Osteocyte (in vitro differentiated cells): ENCODE results near the gene PCED1B. TPM values are rescaled to one million over a fixed set of nuclear protein-coding genes. Genes with fewer than 3 reads are reported as not detected.
A peak's percentile ranks its signal among the peaks of the same experiment; 100 is the strongest.

ENCODE experiments used
- DNase-seq: peaks from one replicate; pipeline ENCODE4 v3.0.0; 2021; ENCODE audit warnings: mixed read lengths; ENCODE audit not compliant: unreplicated experiment; ENCODE audit errors: extremely low spot score
- H3K27ac Mint-ChIP-seq: one replicate; pipeline ENCODE4 v1.8.0; 2021; ENCODE audit warnings: mild to moderate bottlenecking, mixed read lengths; ENCODE audit not compliant: unreplicated experiment
- H3K27me3 Mint-ChIP-seq: one replicate; pipeline ENCODE4 v1.8.0; 2021; ENCODE audit warnings: mixed read lengths; ENCODE audit not compliant: unreplicated experiment
- H3K36me3 Mint-ChIP-seq: one replicate; pipeline ENCODE4 v1.8.0; 2021; ENCODE audit warnings: mixed read lengths; ENCODE audit not compliant: unreplicated experiment
- H3K4me1 Mint-ChIP-seq: one replicate; pipeline ENCODE4 v1.8.0; 2021; ENCODE audit warnings: mixed read lengths; ENCODE audit not compliant: unreplicated experiment
- H3K4me3 Mint-ChIP-seq: one replicate; pipeline ENCODE4 v1.8.0; 2021; ENCODE audit warnings: mild to moderate bottlenecking, moderate library complexity, mixed read lengths; ENCODE audit not compliant: unreplicated experiment
- H3K9me3 Mint-ChIP-seq: one replicate; pipeline ENCODE4 v1.8.0; 2021; ENCODE audit warnings: mixed read lengths; ENCODE audit not compliant: unreplicated experiment
- total RNA-seq: library from RNA; stranded (reverse); gene quantifications from 2 replicates; pipeline ENCODE4 v1.2.1, GENCODE V29; 2021
- TF ChIP-seq, protein P1 (sequence below): fragments of 200-600 bp; sonication (generic); IDR thresholded peaks from 2 replicates; pipeline ENCODE4 v1.5.0; 2021; ENCODE audit warnings: antibody characterized with exemption, mild to moderate bottlenecking, moderate library complexity

PCED1B gene
- total RNA-seq, 1 donor from 2014 or later = 1.6 TPM

DNA sequence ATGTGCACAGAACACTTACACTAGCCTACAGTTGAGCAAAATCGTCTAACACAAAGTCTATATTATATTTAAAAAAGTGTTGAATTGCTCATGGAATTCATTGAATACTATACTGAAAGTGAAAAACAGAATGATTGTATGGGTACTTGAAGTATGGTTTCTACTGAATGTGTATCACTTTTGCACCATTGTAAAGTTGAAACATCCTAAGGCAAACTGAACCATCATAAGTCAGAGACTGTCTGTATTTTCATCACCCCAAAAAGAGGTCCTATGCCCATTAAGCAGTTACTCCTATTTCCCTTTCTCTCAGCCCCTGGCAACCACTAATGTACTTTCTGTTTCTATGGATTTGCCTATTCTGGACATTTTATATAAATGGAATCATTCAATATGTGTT, 4.8 kb downstream of the PCED1B start:
- H3K27me3 Mint-ChIP-seq = no peaks in the 10 kb centered on the region
- no peak for DNase-seq
- H3K4me1 Mint-ChIP-seq = peaks cover 92% of the 10 kb centered on the region
- H3K9me3 Mint-ChIP-seq = no peaks in the 10 kb centered on the region
- peak overlapping the region; percentile 77 for H3K27ac Mint-ChIP-seq
- no peaks in the 10 kb centered on the region for H3K36me3 Mint-ChIP-seq
- TF ChIP-seq, protein P1, sequence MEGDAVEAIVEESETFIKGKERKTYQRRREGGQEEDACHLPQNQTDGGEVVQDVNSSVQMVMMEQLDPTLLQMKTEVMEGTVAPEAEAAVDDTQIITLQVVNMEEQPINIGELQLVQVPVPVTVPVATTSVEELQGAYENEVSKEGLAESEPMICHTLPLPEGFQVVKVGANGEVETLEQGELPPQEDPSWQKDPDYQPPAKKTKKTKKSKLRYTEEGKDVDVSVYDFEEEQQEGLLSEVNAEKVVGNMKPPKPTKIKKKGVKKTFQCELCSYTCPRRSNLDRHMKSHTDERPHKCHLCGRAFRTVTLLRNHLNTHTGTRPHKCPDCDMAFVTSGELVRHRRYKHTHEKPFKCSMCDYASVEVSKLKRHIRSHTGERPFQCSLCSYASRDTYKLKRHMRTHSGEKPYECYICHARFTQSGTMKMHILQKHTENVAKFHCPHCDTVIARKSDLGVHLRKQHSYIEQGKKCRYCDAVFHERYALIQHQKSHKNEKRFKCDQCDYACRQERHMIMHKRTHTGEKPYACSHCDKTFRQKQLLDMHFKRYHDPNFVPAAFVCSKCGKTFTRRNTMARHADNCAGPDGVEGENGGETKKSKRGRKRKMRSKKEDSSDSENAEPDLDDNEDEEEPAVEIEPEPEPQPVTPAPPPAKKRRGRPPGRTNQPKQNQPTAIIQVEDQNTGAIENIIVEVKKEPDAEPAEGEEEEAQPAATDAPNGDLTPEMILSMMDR = no peak
- no peak overlapping the region for H3K4me3 Mint-ChIP-seq

DNA sequence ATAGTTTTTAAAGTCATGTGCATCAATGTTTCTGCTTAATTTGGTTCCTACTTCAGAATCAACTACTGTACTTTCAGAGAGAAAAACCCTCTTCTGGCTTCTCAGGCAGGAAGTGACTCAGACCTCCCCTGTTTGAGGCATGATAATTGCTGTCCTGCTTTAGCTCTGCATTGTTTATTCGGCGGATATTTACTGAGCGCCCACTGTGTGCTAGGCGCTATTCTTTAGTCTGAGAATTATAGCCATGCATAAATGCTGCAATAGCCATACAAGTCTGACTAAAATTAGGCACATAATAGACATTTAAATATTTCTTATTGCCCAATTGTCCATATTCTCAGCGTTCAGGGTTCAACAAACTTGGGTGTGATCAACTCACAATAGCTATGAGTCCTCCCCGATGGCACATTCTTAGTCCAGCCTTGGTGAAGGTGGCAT, 6.4 kb downstream of the PCED1B start:
- no peaks in the 10 kb centered on the region for H3K27me3 Mint-ChIP-seq
- no peaks in the 10 kb centered on the region for H3K36me3 Mint-ChIP-seq
- TF ChIP-seq, protein P1 = no peak
- peaks cover 3% of the 10 kb centered on the region for H3K9me3 Mint-ChIP-seq
- H3K4me1 Mint-ChIP-seq = peaks cover 83% of the 10 kb centered on the region
- no peak for DNase-seq
- H3K4me3 Mint-ChIP-seq = no peak overlapping the region
- H3K27ac Mint-ChIP-seq = peak overlapping the region; percentile 77

DNA sequence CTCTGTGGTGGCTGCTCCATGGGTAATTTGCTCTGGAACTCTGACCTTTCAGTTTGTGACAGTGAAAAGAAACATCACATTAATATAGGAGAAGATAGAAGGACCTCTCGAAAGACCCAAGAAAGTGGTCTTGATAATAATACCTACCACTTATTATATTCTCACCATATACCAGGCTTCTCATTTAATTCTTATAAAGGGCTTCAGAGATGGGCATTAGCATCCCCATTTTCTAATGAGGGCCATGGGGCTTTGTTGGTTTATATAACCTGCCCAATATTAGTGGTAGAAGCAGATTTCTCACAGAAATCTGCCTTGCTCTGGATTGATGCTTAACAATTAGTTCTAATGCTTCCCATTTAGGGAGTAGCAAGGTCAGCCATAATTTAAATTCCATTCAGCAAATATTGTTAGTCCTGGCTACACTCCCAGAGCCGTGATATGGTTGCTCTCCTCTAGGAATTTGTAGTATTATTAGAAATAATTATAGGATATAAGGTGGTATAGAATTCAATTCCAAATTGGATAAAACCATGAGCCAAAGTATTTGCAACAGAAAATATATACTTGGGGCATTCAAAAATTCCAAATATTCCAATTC, 7.8 kb downstream of the PCED1B start:
- H3K4me1 Mint-ChIP-seq = peaks cover 71% of the 10 kb centered on the region

DNA sequence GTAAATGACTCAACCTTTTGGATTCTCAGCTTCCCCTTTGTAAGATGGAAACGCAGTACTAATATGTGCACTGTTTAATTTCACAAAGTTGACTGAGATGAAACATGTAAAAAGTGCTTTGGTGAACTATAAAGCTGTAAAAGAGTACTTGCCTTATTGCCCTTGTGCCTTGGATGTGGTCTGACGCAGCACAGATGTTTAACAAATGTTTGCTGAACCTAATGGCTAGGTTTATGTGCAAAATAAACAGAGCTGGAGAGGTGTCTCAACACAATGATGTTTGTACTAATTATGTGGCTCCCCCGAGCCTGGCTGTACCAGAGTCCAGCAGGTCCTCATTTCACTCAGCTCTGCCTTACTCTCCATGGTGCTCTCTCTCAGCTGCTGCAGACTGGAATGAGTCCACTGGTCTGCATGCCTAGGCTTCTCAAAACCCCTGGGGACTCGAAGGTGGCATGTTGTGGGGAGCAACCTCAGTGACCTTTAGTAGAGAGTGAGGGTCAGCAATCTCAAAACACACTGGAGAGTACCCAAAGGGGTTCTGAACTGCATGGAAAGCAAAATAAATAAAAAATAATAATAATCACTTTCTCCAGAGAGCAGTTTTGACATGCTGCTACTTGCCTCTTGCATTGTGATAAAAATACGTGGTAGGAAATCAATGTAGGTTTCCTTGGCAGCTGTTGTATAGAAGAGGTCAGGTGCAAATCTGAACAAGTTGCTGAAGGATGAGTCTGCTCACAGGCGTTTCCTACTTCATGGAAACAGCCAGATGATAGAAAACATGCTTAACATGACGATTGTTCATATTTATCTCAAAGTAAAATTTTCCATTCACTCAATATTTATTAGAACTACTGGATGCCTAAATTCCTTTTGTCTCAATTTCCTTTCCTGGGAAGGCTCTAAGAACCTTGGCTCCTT, 8.9 kb downstream of the PCED1B start:
- Mint-ChIP-seq H3K4me1 (peaks cover 60% of the 10 kb centered on the region), H3K27ac (peak overlapping the region; percentile 74), H3K27me3 (no peaks in the 10 kb centered on the region), H3K36me3 (no peaks in the 10 kb centered on the region), H3K9me3 (peaks cover 7% of the 10 kb centered on the region), H3K4me3 (no peak overlapping the region)
- DNase-seq = no peak
- TF ChIP-seq, protein P1 = no peak

More for the DNA sequence above, 7.8 kb downstream of the PCED1B start:
- peaks cover 7% of the 10 kb centered on the region for H3K9me3 Mint-ChIP-seq
- H3K27me3 Mint-ChIP-seq = no peaks in the 10 kb centered on the region
- TF ChIP-seq, protein P1 = no peak
- DNase-seq = no peak
- no peaks in the 10 kb centered on the region for H3K36me3 Mint-ChIP-seq
- H3K4me3 Mint-ChIP-seq = no peak overlapping the region
- peak overlapping the region; percentile 77 for H3K27ac Mint-ChIP-seq

DNA sequence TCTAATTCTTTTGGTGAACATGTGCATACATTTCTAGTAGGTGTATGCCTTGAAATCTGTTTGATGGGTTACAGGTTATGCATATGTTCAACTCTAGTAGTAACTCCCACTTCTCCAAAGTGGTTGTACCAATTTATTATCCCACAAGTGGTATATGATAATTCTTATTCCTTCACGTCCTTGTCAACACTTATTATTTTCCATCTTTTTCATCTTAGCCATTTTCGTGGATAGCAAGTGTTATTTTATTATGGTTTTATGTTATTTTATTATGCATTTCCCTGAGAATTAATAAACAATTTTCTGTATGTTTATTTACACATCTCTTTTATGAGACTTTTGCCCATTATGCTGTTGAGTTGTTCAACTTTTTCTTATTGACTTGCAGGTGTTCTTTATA, 11.6 kb downstream of the PCED1B start:
- H3K27me3 Mint-ChIP-seq = no peaks in the 10 kb centered on the region
- H3K4me1 Mint-ChIP-seq = peaks cover 45% of the 10 kb centered on the region
- no peak for DNase-seq
- no peaks in the 10 kb centered on the region for H3K36me3 Mint-ChIP-seq
- H3K9me3 Mint-ChIP-seq = peaks cover 7% of the 10 kb centered on the region
- no peak overlapping the region for H3K4me3 Mint-ChIP-seq
- H3K27ac Mint-ChIP-seq = no peak overlapping the region
- TF ChIP-seq, protein P1 = no peak
